ENCODE data around the gene BTNL2.
"Not testable (repeated sequence)": the region's sequence is repeated elsewhere in the genome, so short reads cannot be mapped to it uniquely, and the experiment has no call there.

BTNL2 gene

GRCh38 chr6:32406857-32407256 lies at the start of gene BTNL2:
Gene BTNL2, minus strand, starts transcription at chr6:32407181. Its CDS starts 58 bp downstream, at chr6:32407123.
- no peak for DNase-seq

- no peak for DNase-seq
These were observed 42.2 kb upstream of the BTNL2 start for GRCh38 chr6:32449088-32449736.

GRCh38 chr6:32447932-32448331 lies 41.0 kb upstream of the BTNL2 start:
- no peak for DNase-seq

GRCh38 chr6:32445321-32445854 lies 38.4 kb upstream of the BTNL2 start:
- no peak for DNase-seq

GRCh38 chr6:32444433-32444832 lies 37.5 kb upstream of the BTNL2 start:
- DNase-seq = no peak

GRCh38 chr6:32442977-32443552 lies 36.1 kb upstream of the BTNL2 start:
- no peak for DNase-seq

- no peak for DNase-seq
These were observed 35.3 kb upstream of the BTNL2 start for GRCh38 chr6:32442243-32442667.

GRCh38 chr6:32439602-32440214 lies 32.7 kb upstream of the BTNL2 start, which contains the start of gene HLA-DRA:
Gene HLA-DRA, plus strand, starts transcription at chr6:32439887. Its CDS starts 64 bp downstream, at chr6:32439951.
- DNase-seq = no peak

GRCh38 chr6:32439139-32439538 lies 32.2 kb upstream of the BTNL2 start:
- DNase-seq = no peak

- DNase-seq = no peak
These were observed 30.2 kb upstream of the BTNL2 start for GRCh38 chr6:32436995-32437836.

GRCh38 chr6:32436186-32436585 lies 29.2 kb upstream of the BTNL2 start:
- DNase-seq = no peak

GRCh38 chr6:32433950-32434349 lies 27.0 kb upstream of the BTNL2 start:
- DNase-seq = not testable (repeated sequence)

- peak in 1 of 2 experiments; percentile 34 for DNase-seq
These were observed 25.1 kb upstream of the BTNL2 start for GRCh38 chr6:32432050-32432450.

GRCh38 chr6:32431142-32431541 lies 24.2 kb upstream of the BTNL2 start:
- no peak for DNase-seq

- no peak for DNase-seq
These were observed 23.2 kb upstream of the BTNL2 start for GRCh38 chr6:32430179-32430578.

GRCh38 chr6:32427934-32428474 lies 21.0 kb upstream of the BTNL2 start:
- DNase-seq = no peak

GRCh38 chr6:32427218-32427617 lies 20.2 kb upstream of the BTNL2 start:
- no peak for DNase-seq

- no peak for DNase-seq
These were observed 19.4 kb upstream of the BTNL2 start for GRCh38 chr6:32426338-32426737.

- no peak for DNase-seq
These were observed 17.8 kb upstream of the BTNL2 start for GRCh38 chr6:32424589-32425300.

GRCh38 chr6:32416036-32416435 lies 9.1 kb upstream of the BTNL2 start:
- no peak for DNase-seq

GRCh38 chr6:32415521-32416019 lies 8.6 kb upstream of the BTNL2 start:
- peak; percentile 21 to 43 for DNase-seq
